HL-60 (cell line): ENCODE results near the gene KRT75.

Source experiments
- DNase-seq, 2 experiments: peaks; one replicate each; pipeline ENCODE4 v3.0.0-alpha.2; 2010 to 2020; ENCODE audit warnings: low read depth in 1 of 2, low spot score in 1 of 2
- H3K27ac ChIP-seq: fragments of 250-450 bp; sonication (Bioruptor Pico); replicated peaks from 2 replicates; pipeline ENCODE4 v1.5.1; 2020; ENCODE audit warnings: mild to moderate bottlenecking, moderate library complexity
- H3K27me3 ChIP-seq: fragments of 250-450 bp; sonication (Bioruptor Pico); 2 replicates; pipeline ENCODE4 v1.5.1; 2021; ENCODE audit warnings: mild to moderate bottlenecking, moderate library complexity; ENCODE audit not compliant: insufficient read depth, poor library complexity, severe bottlenecking
- H3K4me3 ChIP-seq: replicated peaks from 2 replicates; pipeline ENCODE4 v1.5.1; 2011; ENCODE audit warnings: mild to moderate bottlenecking, control low read depth, low read length; ENCODE audit not compliant: insufficient read depth
- CTCF ChIP-seq: IDR thresholded peaks from one replicate; pipeline ENCODE4 v1.5.1; 2011; ENCODE audit warnings: low read length, control low read depth, inconsistent platforms; ENCODE audit not compliant: insufficient read depth
- GABPA ChIP-seq: IDR thresholded peaks from 2 replicates; pipeline ENCODE4 v1.6.1; 2012; ENCODE audit warnings: low read depth
- POLR2AphosphoS5 ChIP-seq: IDR thresholded peaks from 2 replicates; pipeline ENCODE4 v1.6.1; 2012; ENCODE audit warnings: low read depth
- REST ChIP-seq: IDR thresholded peaks from 2 replicates; pipeline ENCODE4 v1.6.1; 2012; ENCODE audit warnings: low read depth; ENCODE audit not compliant: insufficient replicate concordance
- SPI1 ChIP-seq: IDR thresholded peaks from 2 replicates; pipeline ENCODE4 v1.6.1; 2012; ENCODE audit warnings: low read depth, mild to moderate bottlenecking, borderline replicate concordance

The KRT75 gene

GRCh38 chr12:52474212-52474611 is 40.0 kb upstream of the KRT75 start:
- H3K27ac ChIP-seq: no peak overlapping the region
- no peak for TF ChIP-seq SPI1
- TF ChIP-seq POLR2AphosphoS5: no peak
- TF ChIP-seq CTCF: no peak
- TF ChIP-seq GABPA: no peak
- no peak for TF ChIP-seq REST
- no peak overlapping the region for H3K4me3 ChIP-seq
- peaks cover 2% of the 10 kb centered on the region for H3K27me3 ChIP-seq
- no peak for DNase-seq

- Histone ChIP-seq H3K27ac (no peak within 1 kb of the TSS), H3K4me3 (no peak within 1 kb of the TSS), H3K27me3 (no peaks in the 10 kb centered on the region)
- TF ChIP-seq GABPA (no peak), POLR2AphosphoS5 (no peak), CTCF (no peak), SPI1 (no peak), REST (no peak)
- DNase-seq: no peak
Measured at GRCh38 chr12:52473768-52474167, 39.6 kb upstream of the KRT75 start, which contains the start of gene KRT6C. KRT6C (minus strand) TSS chr12:52473805; CDS start chr12:52473737, 68 bp downstream.

GRCh38 chr12:52469853-52470252 is 35.7 kb upstream of the KRT75 start:
- no peak for TF ChIP-seq GABPA
- no peak for TF ChIP-seq SPI1
- no peak for TF ChIP-seq REST
- TF ChIP-seq POLR2AphosphoS5: no peak
- TF ChIP-seq CTCF: no peak
- no peak overlapping the region for H3K4me3 ChIP-seq
- H3K27me3 ChIP-seq: peaks cover 3% of the 10 kb centered on the region
- no peak for DNase-seq
- H3K27ac ChIP-seq: no peak overlapping the region
